ENCODE data around the gene RPRD1B. TPM values are rescaled to one million over a fixed set of nuclear protein-coding genes. Genes with fewer than 3 reads are reported as not detected.

The RPRD1B gene
- total and polyA plus RNA-seq, 2 of the 8 experiments (the other 6 are each of a cell fraction or from before 2014, with no cell fraction given) = 10.3 to 20.9 TPM

DNA sequence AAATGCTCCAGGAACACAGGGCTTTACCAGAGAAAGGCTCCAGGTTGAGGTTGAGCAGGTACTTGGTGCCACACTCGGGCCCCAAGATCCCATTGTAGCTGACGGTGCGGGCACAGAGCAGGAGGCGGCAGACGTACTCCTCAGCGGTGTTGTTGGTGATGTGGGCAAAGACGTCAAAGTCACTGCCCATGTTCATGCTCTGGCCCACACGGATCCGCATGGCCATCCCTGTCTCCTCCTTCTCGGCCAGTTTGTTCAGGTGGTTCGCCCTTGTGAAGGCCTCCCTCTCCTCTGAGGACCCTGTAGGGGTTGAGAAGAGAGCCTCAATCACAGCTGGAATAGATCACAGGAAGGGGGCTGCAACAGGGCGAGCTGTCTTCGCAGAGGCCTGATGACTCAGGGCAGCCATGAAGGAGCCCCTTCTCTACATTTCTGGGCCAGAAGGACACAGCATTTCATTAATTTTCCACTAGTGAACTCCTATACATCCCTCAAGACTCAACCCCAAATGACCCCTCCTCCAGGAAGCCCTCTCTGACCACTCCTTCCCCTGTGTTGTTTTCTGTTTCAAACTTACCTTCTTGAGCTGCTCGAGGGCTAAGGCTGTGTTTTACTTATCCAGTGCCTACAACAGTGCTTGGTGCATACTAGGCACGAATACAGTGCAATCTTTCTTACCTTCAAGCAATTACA is 104.7 kb downstream of the RPRD1B start:
- Histone ChIP-seq H4K8ac (ENCODE audit: extremely low read depth, insufficient read depth, low read length) (no peak overlapping the region), H3K79me1 (ENCODE audit: low read depth, low read length) (no peaks in the 10 kb centered on the region), H3K4ac (replicated peaks; ENCODE audit: insufficient read length, low read depth, low read length) (no peak overlapping the region), H4K20me1 (replicated peaks in 1 of 2; ENCODE audit: control insufficient read depth in 1 of 2, insufficient read depth in 2 of 2, low read length in 2 of 2) (no peaks in the 10 kb centered on the region), H3K14ac (ENCODE audit: insufficient read length) (no peak overlapping the region), H3K27ac (ENCODE audit: low read depth, low read length) (no peak overlapping the region), H3K9me3 (ENCODE audit: insufficient read depth in 2 of 2, low read depth in 1 of 2, low read length in 1 of 2) (no peaks in the 10 kb centered on the region), H3K18ac (ENCODE audit: extremely low read depth, low read length) (no peak overlapping the region), H3K36me3 (ENCODE audit: control insufficient read depth in 2 of 4, insufficient read depth in 4 of 4, low read length in 3 of 4) (no peaks in the 10 kb centered on the region), H3K56ac (replicated peaks; ENCODE audit: insufficient read length, low read depth, low read length) (no peak overlapping the region), H3K23me2 (ENCODE audit: low read depth, low read length) (peaks cover 1% of the 10 kb centered on the region; the same call in 1 of the 2 replicates), H3K23ac (ENCODE audit: insufficient read length) (no peak overlapping the region), H2BK5ac (ENCODE audit: low read depth, low read length) (no peak overlapping the region), H3K4me1 (replicated peaks in 1 of 4; ENCODE audit: control insufficient read depth in 3 of 4, insufficient read depth in 4 of 4, low read length in 3 of 4) (peaks cover 0 to 8% (median under 1%) of the 10 kb centered on the region in 4 experiments; a peak in 4 of 7 replicates), H2BK120ac (replicated peaks; ENCODE audit: low read depth, low read length) (no peak overlapping the region), H4K5ac (ENCODE audit: insufficient read length, low read depth, low read length) (no peak overlapping the region), H3K9ac (replicated peaks in 1 of 4; ENCODE audit: extremely low read depth in 1 of 4, low read depth in 3 of 4, low read length in 3 of 4) (no peak overlapping the region), H3K27me3 (replicated peaks in 1 of 4; ENCODE audit: control insufficient read depth in 3 of 4, extremely low read depth in 1 of 4, insufficient read depth in 3 of 4, low read length in 3 of 4) (no peaks in the 10 kb centered on the region), H2AK5ac (ENCODE audit: low read depth, low read length) (no peak overlapping the region), H2BK20ac (ENCODE audit: low read length) (no peak overlapping the region), H3K4me2 (ENCODE audit: insufficient read depth in 1 of 2, low read depth in 2 of 2, low read length in 2 of 2) (no peak overlapping the region), H2BK12ac (ENCODE audit: low read depth, low read length) (peak overlapping the region; percentile 27; the same call in 1 of the 2 replicates), H2BK15ac (ENCODE audit: low read length) (no peak overlapping the region), H2AFZ (ENCODE audit: low read length) (peak overlapping the region; percentile 21; the same call in 1 of the 2 replicates), H3K4me3 (ENCODE audit: extremely low read depth in 1 of 4, insufficient read depth in 2 of 4, low read depth in 3 of 4, low read length in 4 of 4) (no peak overlapping the region), H4K91ac (replicated peaks; ENCODE audit: insufficient read length, low read length) (no peak overlapping the region), H3K79me2 (ENCODE audit: control insufficient read depth in 1 of 2, insufficient read depth in 2 of 2, low read length in 2 of 2) (no peaks in the 10 kb centered on the region)
- FAIRE-seq (no peak), DNase-seq (ENCODE audit: low read depth in 1 of 2, low spot score in 2 of 2) (no peak)
- TF ChIP-seq TAF7 (optimal IDR thresholded peaks at IDR 0.05; ENCODE audit: borderline replicate concordance, low read depth, low read length) (no peak), POLR2AphosphoS5 (IDR thresholded peaks at IDR 0.05; ENCODE audit: low read depth, low read length) (no peak), EGR1 (IDR thresholded peaks at IDR 0.05; ENCODE audit: borderline replicate concordance, low read depth, low read length) (no peak)
- 86% methylated on average over 15 of the region's 15 CpGs; no CpG with 5 or more reads in 1 of the 2 experiments for WGBS, 2 experiments (ENCODE audit: extremely low coverage in 1 of 2, insufficient coverage in 1 of 2, insufficient read length in 1 of 2, insufficient replicate concordance in 2 of 2, low coverage in 1 of 2, low lambda C conversion rate in 2 of 2, missing lambda C conversion rate in 1 of 2)
- ChIA-PET POLR2A (ENCODE audit: partially characterized antibody) (no interaction called here), CTCF (ENCODE audit: partially characterized antibody) (interaction anchor here (0.6 to 3.7 kb wide), 6 partner anchors 18 to 219 kb away, joined by 3 to 14 read pairs (median 3); no protein-coding TSS in a partner anchor)
